Measurements from ENCODE around the gene AKR1A1. TPM values are rescaled to one million over a fixed set of nuclear protein-coding genes. Genes with fewer than 3 reads are reported as not detected.
"Not testable (repeated sequence)": the region's sequence is repeated elsewhere in the genome, so short reads cannot be mapped to it uniquely, and the experiment has no call there.

Gene AKR1A1
- 47.3 TPM for total RNA-seq
- long read RNA-seq, transcript AKR1A1-202 (10 exons, 1,818 nt), result minor isoform, 12 of 50 reads
- long read RNA-seq, transcript AKR1A1-201 (9 exons, 1,166 nt), result major isoform, 20 of 50 reads
- long read RNA-seq, transcript AKR1A1-214 (10 exons, 1,360 nt), result minor isoform, 12 of 50 reads
- long read RNA-seq, partial matches to known transcripts, result 3 of 50 reads
- long read RNA-seq, other reads (novel, unspliced or antisense), result 3 of 50 reads

DNA sequence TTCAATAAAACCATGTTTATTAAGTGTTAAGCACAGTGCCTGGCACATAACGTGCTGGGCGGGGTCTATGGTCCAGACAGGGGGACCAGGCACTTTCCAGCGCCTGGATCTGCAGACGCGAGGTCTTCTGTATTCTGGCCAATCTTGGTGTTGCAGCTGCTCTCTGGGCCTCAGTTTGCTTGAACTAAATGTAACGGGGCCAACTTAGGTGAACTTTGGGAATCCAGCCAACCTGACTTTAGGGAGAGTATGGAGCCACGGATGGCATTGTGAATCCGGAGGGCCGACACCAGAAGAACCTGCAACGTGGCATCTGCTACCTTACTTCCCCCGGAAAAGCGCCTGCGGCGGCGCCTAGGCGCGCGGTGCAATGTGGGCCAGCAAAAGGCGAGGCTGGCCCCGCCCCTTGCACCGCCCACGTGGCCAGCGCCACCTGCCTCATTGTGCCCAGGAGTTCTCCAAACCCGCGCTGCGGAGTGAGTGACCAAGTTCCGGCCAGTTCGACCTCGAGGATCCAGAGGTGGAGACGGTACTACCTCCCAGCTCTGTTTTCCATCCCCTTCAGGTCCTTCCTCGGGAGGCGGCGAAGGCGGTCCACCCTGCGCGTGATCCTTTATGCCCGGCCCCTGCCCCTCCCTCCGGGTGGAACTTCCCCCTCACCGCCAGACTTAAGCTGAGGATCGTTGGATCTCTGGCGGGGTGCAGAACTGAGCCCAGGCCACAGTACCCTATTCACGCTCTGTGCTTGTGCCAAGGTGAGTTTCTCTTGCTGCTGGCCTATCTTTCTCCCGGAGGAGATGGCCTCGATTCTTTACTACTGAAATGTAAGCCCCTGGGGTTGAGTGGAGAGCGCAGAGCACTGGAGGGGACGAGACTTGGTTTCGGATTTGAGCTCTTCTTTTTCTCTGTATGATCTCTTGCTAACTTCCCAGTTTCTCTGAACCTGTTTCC, at the start of gene AKR1A1:
AKR1A1 (plus strand) TSS at position 426 of the 951 bp plus-strand sequence. CDS start 10,969 bp downstream, outside the sequence.
- peak; percentile 95 for DNase-seq (ENCODE audit: low spot score)
- intact Hi-C loops (cut with DNase I), result loop anchor here (1.0 to 10.0 kb wide), 3 partner anchors 29 to 536 kb away; partner anchors contain the start of genes HECTD3, PRDX1 and UROD

- intact Hi-C loops (cut with DNase I), result no loop called here
Measured at GRCh38 chr1:45501505-45501859, 49.1 kb upstream of the AKR1A1 start.

GRCh38 chr1:45503462-45504360, 46.9 kb upstream of the AKR1A1 start:
- intact Hi-C loops (cut with DNase I), result no loop called here
- DNase-seq (ENCODE audit: low spot score), result no peak

More at GRCh38 chr1:45501505-45501859, 49.1 kb upstream of the AKR1A1 start:
- DNase-seq (ENCODE audit: low spot score), result no peak

DNA sequence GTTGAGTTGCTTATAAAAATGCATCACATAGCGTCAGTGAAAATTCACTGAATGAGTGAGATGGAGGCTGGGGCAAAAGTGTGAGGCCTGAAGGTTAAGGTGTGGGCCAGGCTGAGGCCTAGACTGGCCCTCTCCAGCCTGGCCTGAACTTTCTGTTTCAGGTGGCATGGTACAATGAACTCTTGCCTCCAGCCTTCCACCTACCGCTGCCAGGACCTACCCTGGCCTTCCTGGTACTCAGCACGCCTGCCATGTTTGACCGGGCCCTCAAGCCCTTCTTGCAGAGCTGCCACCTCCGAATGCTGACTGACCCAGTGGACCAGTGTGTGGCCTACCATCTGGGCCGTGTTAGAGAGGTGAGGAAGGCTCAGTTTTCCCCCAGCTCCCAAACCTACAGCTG, 43.4 kb upstream of the AKR1A1 start:
- DNase-seq (ENCODE audit: low spot score), result no peak
- intact Hi-C loops (cut with DNase I), result no loop called here

- intact Hi-C loops (cut with DNase I), result no loop called here
- no peak for DNase-seq (ENCODE audit: low spot score)
Measured at GRCh38 chr1:45507893-45508292, 42.7 kb upstream of the AKR1A1 start.

GRCh38 chr1:45508295-45509151, 42.1 kb upstream of the AKR1A1 start:
- no peak for DNase-seq (ENCODE audit: low spot score)
- intact Hi-C loops (cut with DNase I), result no loop called here

- no peak for DNase-seq (ENCODE audit: low spot score)
- intact Hi-C loops (cut with DNase I), result loop anchor here (2.0 kb wide), 1 partner anchor 60 kb away; no protein-coding TSS in a partner anchor
Measured at GRCh38 chr1:45510036-45510971, 40.3 kb upstream of the AKR1A1 start.

DNA sequence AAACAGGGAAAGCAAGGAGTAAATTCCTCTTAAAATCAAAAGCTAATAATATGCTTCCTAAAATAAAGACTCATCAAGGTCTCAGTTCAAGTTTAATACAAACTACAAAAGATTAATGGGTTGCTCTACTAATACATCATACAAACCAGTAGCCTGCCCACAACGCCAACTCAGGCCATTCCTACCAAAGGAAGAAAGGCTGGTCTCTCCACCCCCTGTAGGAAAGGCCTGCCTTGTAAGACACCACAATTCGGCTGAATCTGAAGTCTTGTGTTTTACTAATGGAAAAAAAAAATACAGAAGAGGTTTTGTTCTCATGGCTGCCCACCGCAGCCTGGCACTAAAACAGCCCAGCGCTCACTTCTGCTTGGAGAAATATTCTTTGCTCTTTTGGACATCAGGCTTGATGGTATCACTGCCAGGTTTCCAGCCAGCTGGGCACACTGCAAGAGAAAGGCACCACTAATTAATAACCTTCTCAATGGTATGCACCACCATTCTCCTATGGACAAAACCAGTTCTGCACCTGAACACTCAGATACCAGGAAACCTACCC, 39.6 kb upstream of the AKR1A1 start:
- intact Hi-C loops (cut with DNase I), result loop anchor here (2.0 kb wide), 1 partner anchor 60 kb away; no protein-coding TSS in a partner anchor
- no peak for DNase-seq (ENCODE audit: low spot score)

DNA sequence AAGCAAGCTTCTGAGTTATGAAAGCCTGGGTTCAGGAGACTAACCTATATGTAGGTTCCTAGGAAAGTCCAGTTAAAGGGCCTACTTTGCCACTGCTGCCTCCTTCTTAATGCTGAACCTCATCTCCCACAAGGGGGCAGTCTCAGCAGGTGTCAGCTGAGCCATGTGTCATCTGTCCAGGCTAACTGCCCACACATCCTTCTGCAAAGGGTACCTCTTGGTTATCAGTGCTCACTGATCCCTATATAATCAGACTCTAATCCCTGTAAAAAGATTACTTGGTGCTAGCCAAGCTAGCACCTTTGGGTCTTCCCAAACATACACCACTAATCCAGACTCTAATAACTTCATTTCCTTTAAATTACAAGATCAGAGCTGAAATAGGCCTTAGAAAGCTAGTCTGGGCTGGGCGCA, 38.0 kb upstream of the AKR1A1 start:
- intact Hi-C loops (cut with DNase I), result no loop called here
- DNase-seq (ENCODE audit: low spot score), result no peak

- intact Hi-C loops (cut with DNase I), result not testable (repeated sequence)
Measured at GRCh38 chr1:45513532-45514260, 36.9 kb upstream of the AKR1A1 start.

DNA sequence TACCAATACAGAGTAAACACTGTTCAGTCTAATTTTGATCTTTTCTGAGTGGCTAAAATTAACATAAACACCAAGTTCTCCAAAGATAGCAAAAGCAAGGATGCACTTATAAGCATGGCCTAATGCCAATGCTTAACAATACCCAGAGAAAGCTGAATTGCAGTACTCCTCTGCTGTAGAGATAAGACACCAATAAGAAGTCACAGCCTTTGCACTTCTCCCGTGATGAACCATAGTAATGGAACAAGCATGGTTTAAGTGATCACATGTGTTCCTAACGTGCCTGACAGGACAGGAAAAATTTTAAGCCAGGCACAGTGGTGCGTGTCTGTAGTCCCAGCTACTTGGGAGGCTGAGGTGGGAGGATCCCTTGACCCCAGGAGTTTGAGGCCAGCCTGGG, 34.6 kb upstream of the AKR1A1 start:
- intact Hi-C loops (cut with DNase I), result no loop called here
- DNase-seq (ENCODE audit: low spot score), result no peak

More at GRCh38 chr1:45513532-45514260, 36.9 kb upstream of the AKR1A1 start:
- DNase-seq (ENCODE audit: low spot score), result not testable (repeated sequence)

- no peak for DNase-seq (ENCODE audit: low spot score)
- intact Hi-C loops (cut with DNase I), result no loop called here
Measured at GRCh38 chr1:45516465-45516864, 34.2 kb upstream of the AKR1A1 start.

GRCh38 chr1:45518366-45518765, 32.3 kb upstream of the AKR1A1 start:
- DNase-seq (ENCODE audit: low spot score); intact Hi-C loops (cut with DNase I): not testable (repeated sequence)

DNA sequence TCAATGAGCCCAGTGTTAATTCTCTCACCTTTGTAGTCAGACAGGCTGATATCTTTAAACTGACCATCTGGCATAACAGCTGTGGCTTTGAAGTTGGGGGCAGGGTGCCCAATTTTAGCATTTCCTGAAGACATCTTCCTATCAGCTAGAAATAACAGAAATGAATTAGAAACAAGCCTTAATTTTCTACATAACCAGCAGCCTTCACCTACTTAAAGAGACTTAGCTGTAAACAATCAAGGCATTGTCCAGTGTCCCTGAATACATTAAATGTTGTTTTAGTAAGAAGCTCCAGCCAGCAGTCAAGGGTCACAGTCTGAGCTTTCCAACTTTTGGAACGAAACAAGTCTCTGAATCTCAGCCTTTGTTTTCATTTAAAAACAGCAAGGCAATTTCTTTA, 31.7 kb upstream of the AKR1A1 start:
- DNase-seq (ENCODE audit: low spot score), result no peak
- intact Hi-C loops (cut with DNase I), result no loop called here

- intact Hi-C loops (cut with DNase I), result loop anchor here (2.0 kb wide), 1 partner anchor 165 kb away; no protein-coding TSS in a partner anchor
- DNase-seq (ENCODE audit: low spot score), result not testable (repeated sequence)
Measured at GRCh38 chr1:45519774-45520173, 30.9 kb upstream of the AKR1A1 start.
